ENCODE measurements around the gene PXN.

GRCh38 chr12:120247183-120247582 lies 18.3 kb downstream of the PXN start:
- TF ChIP-seq, protein P1, sequence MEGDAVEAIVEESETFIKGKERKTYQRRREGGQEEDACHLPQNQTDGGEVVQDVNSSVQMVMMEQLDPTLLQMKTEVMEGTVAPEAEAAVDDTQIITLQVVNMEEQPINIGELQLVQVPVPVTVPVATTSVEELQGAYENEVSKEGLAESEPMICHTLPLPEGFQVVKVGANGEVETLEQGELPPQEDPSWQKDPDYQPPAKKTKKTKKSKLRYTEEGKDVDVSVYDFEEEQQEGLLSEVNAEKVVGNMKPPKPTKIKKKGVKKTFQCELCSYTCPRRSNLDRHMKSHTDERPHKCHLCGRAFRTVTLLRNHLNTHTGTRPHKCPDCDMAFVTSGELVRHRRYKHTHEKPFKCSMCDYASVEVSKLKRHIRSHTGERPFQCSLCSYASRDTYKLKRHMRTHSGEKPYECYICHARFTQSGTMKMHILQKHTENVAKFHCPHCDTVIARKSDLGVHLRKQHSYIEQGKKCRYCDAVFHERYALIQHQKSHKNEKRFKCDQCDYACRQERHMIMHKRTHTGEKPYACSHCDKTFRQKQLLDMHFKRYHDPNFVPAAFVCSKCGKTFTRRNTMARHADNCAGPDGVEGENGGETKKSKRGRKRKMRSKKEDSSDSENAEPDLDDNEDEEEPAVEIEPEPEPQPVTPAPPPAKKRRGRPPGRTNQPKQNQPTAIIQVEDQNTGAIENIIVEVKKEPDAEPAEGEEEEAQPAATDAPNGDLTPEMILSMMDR (IDR thresholded peaks at IDR 0.05): no peak
- no peak for TF ChIP-seq ZFX (IDR thresholded peaks at IDR 0.05; ENCODE audit: borderline replicate concordance)
